K562 (cell line): ENCODE measurements around the gene GNGT2. TPM values are rescaled to one million over a fixed set of nuclear protein-coding genes. Genes with fewer than 3 reads are reported as not detected.

Source experiments
- BCOR ChIP-seq: fragments of 450-650 bp; IDR thresholded peaks from 2 replicates; pipeline ENCODE4 v1.6.1; 2016
- CC2D1A ChIP-seq: fragments of 450-650 bp; IDR thresholded peaks from 2 replicates; pipeline ENCODE4 v1.6.1; 2017; ENCODE audit warnings: mild to moderate bottlenecking
- CHAMP1 ChIP-seq: fragments of 450-650 bp; IDR thresholded peaks from 2 replicates; pipeline ENCODE4 v1.6.1; 2016; ENCODE audit warnings: mild to moderate bottlenecking
- HCFC1 ChIP-seq: IDR thresholded peaks from 2 replicates; pipeline ENCODE4 v1.6.1; 2012; ENCODE audit warnings: low read depth, low read length, improper control_type of control experiment
- KLF16 ChIP-seq: IDR thresholded peaks from 2 replicates; pipeline ENCODE4 v1.6.1; 2016; ENCODE audit warnings: antibody characterized with exemption
- MCM7 ChIP-seq, 2 experiments: fragments of 450-650 bp; IDR thresholded peaks; 2 replicates each; pipeline ENCODE4 v1.6.1; 2016 to 2018
- MNT ChIP-seq, 2 experiments: fragments of 450-650 bp; conservative IDR thresholded peaks; 2 replicates each; pipeline ENCODE4 v1.6.1; 2017; ENCODE audit warnings: mild to moderate bottlenecking in 2 of 2, moderate library complexity in 2 of 2
- MTA2 ChIP-seq: fragments of 450-650 bp; IDR thresholded peaks from 2 replicates; pipeline ENCODE4 v1.6.1; 2016; ENCODE audit warnings: low read depth
- MXD1 ChIP-seq: fragments of 250-450 bp; sonication (Bioruptor Pico); IDR thresholded peaks from 2 replicates; pipeline ENCODE4 v1.8.0; 2021; ENCODE audit warnings: borderline replicate concordance, mild to moderate bottlenecking, moderate library complexity; ENCODE audit not compliant: poor library complexity, severe bottlenecking
- POLR3G ChIP-seq: IDR thresholded peaks from 2 replicates; pipeline ENCODE4 v1.6.1; 2011; ENCODE audit not compliant: insufficient read length, insufficient replicate concordance; ENCODE audit errors: extremely low read depth
- RHOXF2B ChIP-seq: fragments of 250-450 bp; sonication (Bioruptor Pico); conservative IDR thresholded peaks from 2 replicates; pipeline ENCODE4 v1.5.1; 2021
- SPI1 ChIP-seq: IDR thresholded peaks from 2 replicates; pipeline ENCODE4 v1.6.1; 2011; ENCODE audit warnings: low read depth, low read length, control low read depth, borderline replicate concordance
- polyA plus RNA-seq, 8 experiments: library from polyadenylated mRNA; depleted of rRNA in 4 of 8; stranded (reverse) in 5 of 8; unstranded in 3 of 8; fragments of >200 nt; fragmentation: Nextera tagmentation in 2 of 8; fragmentation: Illumina TruSeq in 1 of 8; extraction: Ambion mirVana in 2 of 8; extraction: Trizol in 1 of 8; gene quantifications; 2 replicates each; pipeline versions ENCODE4 v1.2.1 to v1.2.3, GENCODE V29; 2011 to 2014; ENCODE audit warnings: inconsistent platforms in 1 of 8, missing spikeins in 1 of 8
- total RNA-seq, 7 experiments: library from RNA; depleted of rRNA in 6 of 7; stranded (reverse); fragments of >200 nt in 6 of 7; fragmentation: Illumina TruSeq in 2 of 7; extraction: Trizol in 2 of 7; gene quantifications; 2 replicates each; pipeline versions ENCODE4 v1.2.1 to v1.2.3, GENCODE V29; 2011 to 2021; ENCODE audit warnings: low replicate concordance in 1 of 7
- TF ChIP-seq, protein P1 (sequence below): fragments of 250-450 bp; sonication (Bioruptor Pico); IDR thresholded peaks from 2 replicates; pipeline ENCODE4 v1.5.0; 2021
- TF ChIP-seq, protein P2 (sequence below): fragments of 250-450 bp; sonication (Bioruptor Pico); IDR thresholded peaks from 2 replicates; pipeline ENCODE4 v1.5.1; 2021; ENCODE audit warnings: mild to moderate bottlenecking
- TF ChIP-seq, protein P3 (sequence below): sonication (generic); formaldehyde crosslinking; IDR thresholded peaks from 2 replicates; pipeline ENCODE4 v1.9.0; 2022; ENCODE audit warnings: mild to moderate bottlenecking, missing genetic modification reagents
- TF ChIP-seq, protein P4 (sequence below): sonication (generic); formaldehyde crosslinking; IDR thresholded peaks from 2 replicates; pipeline ENCODE4 v1.8.1; 2023; ENCODE audit warnings: mild to moderate bottlenecking, missing genetic modification reagents

GNGT2 gene
- total and polyA plus RNA-seq, 9 of the 15 experiments (the other 6 are each of a cell fraction or from before 2014, with no cell fraction given): not detected

DNA sequence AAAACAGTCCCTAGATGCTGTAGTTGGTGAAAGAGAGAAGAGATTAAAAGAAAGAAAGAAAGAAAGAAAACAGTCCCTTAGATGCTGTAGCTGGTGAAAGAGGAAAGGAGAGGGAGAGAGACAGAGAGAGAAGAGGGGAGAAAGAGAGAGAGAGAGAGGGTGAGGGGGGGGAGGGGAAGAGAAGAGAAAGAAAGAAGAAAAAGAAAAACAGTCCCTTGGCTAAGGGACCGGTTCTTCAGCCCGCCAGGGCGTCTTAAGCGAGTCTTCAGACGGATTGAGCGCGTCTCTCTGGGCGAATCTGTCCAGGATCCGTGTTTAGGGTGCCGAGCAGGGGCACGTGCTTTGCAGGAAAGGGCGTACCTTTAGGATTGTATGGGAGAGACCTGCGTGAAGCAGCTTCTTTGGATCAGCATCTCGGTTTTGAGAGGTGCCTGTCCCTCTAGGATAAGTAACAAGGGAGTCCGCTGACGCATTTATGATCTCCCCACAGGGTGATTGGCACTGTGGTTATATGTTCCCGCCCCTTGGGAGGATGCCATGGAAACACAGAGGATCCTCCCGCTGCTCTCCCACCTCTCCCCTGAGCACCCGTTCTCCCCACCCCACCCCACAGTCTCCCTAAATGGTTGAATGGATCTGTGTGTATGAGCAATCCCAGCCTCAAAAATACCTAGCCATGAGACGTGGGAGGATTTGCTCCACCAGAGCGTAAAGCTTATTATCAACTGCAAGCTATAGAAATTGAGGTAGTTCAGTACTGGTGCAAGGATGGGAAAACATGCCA lies 16.7 kb downstream of the GNGT2 start (continued):
- TF ChIP-seq, protein P1, sequence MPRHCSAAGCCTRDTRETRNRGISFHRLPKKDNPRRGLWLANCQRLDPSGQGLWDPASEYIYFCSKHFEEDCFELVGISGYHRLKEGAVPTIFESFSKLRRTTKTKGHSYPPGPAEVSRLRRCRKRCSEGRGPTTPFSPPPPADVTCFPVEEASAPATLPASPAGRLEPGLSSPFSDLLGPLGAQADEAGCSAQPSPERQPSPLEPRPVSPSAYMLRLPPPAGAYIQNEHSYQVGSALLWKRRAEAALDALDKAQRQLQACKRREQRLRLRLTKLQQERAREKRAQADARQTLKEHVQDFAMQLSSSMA: no peak
- no peak for TF ChIP-seq POLR3G
- TF ChIP-seq CC2D1A: peak; percentile 61
- TF ChIP-seq CHAMP1: no peak; the same call in 1 of the 2 replicates
- peak; percentile 40 to 65; a peak in 3 of 4 replicates for TF ChIP-seq MNT (conservative IDR thresholded peaks at IDR 0.05)
- TF ChIP-seq MCM7 (IDR thresholded peaks at IDR 0.05): 0 out of 4 replicates have a peak, but pooled peaks have one; percentile 6 to 78
- TF ChIP-seq RHOXF2B: no peak
- no peak for TF ChIP-seq SPI1
- TF ChIP-seq KLF16: no peak
- no peak for TF ChIP-seq HCFC1
- TF ChIP-seq, protein P2, sequence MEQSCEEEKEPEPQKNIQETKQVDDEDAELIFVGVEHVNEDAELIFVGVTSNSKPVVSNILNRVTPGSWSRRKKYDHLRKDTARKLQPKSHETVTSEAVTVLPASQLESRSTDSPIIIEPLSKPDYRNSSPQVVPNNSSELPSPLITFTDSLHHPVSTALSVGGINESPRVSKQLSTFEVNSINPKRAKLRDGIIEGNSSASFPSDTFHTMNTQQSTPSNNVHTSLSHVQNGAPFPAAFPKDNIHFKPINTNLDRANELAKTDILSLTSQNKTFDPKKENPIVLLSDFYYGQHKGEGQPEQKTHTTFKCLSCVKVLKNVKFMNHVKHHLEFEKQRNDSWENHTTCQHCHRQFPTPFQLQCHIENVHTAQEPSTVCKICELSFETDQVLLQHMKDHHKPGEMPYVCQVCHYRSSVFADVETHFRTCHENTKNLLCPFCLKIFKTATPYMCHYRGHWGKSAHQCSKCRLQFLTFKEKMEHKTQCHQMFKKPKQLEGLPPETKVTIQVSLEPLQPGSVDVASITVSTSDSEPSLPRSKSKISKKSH (CRISPR knock-in tag): no peak
- TF ChIP-seq MXD1 (CRISPR knock-in tag): no peak
- TF ChIP-seq BCOR: no peak
- TF ChIP-seq, protein P3, sequence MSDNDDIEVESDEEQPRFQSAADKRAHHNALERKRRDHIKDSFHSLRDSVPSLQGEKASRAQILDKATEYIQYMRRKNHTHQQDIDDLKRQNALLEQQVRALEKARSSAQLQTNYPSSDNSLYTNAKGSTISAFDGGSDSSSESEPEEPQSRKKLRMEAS (CRISPR knock-in tag): peak; percentile 60
- TF ChIP-seq MTA2: peak; percentile 52
- TF ChIP-seq, protein P4, sequence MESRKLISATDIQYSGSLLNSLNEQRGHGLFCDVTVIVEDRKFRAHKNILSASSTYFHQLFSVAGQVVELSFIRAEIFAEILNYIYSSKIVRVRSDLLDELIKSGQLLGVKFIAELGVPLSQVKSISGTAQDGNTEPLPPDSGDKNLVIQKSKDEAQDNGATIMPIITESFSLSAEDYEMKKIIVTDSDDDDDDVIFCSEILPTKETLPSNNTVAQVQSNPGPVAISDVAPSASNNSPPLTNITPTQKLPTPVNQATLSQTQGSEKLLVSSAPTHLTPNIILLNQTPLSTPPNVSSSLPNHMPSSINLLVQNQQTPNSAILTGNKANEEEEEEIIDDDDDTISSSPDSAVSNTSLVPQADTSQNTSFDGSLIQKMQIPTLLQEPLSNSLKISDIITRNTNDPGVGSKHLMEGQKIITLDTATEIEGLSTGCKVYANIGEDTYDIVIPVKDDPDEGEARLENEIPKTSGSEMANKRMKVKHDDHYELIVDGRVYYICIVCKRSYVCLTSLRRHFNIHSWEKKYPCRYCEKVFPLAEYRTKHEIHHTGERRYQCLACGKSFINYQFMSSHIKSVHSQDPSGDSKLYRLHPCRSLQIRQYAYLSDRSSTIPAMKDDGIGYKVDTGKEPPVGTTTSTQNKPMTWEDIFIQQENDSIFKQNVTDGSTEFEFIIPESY (CRISPR knock-in tag): no peak
